Activated CD4-positive, alpha-beta T cell treated with anti-CD3 and anti-CD28 coated beads, Interleukin-2, amount 50 U/mL, for 1 hour (primary cell): ENCODE measurements around the gene PKDCC.
"Not testable (repeated sequence)": the region's sequence is repeated elsewhere in the genome, so short reads cannot be mapped to it uniquely, and the experiment has no call there.

Experiments
- DNase-seq: peaks from one replicate; pipeline ENCODE4 v3.0.0-alpha.2; 2020

Gene PKDCC

DNA sequence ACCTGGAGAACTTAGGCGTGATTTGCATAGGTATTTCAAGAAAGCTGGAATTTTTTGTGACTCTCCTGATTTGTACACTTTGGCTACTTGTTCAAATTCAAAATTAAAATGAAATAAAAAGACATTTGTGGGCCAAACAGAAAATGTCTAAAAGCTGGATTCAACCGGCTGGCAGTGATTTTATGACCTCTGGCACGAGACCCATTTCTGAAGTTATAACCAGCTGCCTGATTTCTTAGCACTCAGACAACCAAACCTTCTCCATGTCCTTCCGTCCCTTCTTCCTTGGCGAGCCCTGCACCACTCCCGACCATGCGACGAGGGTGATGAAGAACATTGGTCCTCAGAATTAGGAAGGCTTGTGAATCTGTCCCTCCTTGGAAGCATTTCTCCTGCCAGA, 19.7 kb downstream of the PKDCC start:
- DNase-seq = no peak

GRCh38 chr2:42068571-42069178, 20.9 kb downstream of the PKDCC start:
- DNase-seq = no peak

DNA sequence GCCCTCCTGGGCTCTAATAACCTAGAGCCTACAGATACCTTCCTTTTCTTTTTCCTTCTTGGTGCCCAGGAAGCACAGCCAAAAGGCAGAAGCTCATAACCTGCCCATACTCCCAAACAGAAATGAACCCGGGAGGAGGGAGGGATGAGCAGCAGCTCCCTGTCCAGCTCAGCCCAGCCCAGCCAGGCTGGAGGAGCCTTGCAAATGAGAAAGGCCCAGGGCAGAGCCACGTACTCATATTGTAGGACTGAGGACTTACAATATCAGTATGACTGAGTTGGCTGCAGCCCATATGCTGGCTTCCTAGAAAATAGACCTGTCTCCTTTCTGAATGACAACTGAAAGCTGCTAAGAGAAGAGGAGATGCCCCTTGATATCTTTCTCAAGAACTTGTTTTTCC, 21.7 kb downstream of the PKDCC start:
- no peak for DNase-seq

DNA sequence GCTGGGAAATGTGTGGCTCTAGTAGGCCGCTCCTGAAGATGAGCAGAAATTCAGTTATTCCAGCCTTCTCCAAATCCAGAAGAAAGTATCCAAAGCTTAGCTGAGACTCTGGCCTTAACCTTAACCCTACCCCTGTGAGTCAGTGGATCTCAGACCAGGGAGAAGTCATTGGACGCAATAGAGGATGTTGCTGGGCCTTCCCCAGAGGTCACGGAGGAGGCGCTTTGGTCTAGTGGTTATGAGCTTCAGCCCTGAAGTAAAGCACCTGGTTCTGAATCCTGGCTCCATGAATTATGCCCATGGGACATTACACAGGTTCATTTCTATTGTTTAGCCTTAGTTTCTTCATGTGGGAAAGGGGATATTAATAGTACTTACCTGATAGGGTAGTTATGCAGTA, 24.0 kb downstream of the PKDCC start:
- no peak for DNase-seq

DNA sequence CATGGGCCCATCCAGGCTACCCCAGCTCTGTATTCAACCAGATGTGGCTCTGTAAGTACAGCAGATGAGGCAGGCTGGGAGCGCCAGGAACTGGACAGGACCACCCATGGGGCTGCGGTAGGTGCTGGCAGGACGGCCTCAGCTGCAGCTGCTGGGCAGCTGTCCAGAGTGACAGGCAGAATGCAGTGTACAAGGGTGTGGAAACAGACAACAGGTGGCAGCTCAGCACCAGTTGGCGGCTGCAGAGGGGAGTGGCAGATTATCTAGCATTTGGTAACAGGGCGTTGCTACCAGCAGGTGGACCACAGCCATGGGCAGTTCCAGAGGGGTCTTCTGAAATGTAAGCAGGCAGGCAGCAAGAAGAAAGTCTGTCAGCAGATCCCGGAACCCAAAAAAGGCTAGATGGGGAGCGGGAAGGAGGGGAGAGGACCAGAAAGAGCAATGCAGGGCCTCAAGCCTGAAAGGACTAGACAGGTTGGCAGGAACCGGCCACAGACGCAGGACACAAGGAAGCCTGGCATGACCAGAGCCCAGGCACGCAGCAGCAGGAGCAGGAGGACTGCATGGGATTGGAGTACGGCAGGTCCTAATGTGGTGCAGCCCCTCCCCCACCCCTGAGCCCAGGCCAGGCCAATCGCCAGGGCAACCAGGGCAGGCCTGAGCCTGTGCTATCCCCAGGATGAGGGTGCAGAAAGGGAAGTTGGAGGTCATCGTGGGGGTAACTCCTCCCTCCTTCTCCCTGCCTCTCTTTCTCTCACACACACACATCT, 24.7 kb downstream of the PKDCC start:
- DNase-seq = no peak

- no peak for DNase-seq
Observed at GRCh38 chr2:42073739-42074503, 26.1 kb downstream of the PKDCC start.

GRCh38 chr2:42074661-42075060, 26.8 kb downstream of the PKDCC start:
- no peak for DNase-seq

GRCh38 chr2:42076357-42077225, 28.8 kb downstream of the PKDCC start:
- no peak for DNase-seq

DNA sequence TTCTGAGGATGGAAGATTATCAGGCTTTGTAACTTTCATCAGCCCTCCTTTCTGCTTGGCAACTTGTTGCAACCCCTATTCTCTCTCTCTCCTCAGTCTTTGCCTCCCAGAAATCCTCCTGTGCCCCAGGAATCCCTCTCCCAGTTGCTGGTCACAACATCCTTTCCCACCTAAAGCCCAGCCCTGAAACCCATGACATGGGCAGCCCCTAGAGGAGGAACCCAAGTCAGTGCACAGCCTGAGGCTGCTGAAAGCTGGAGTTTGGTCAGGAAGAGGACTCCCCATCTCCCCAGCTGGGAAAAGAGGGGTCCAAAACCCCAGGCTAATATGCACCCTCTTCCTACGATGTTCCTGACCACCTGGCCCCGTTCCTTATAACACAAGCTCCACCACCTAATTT, 29.5 kb downstream of the PKDCC start:
- no peak for DNase-seq

GRCh38 chr2:42079737-42080287, 32.0 kb downstream of the PKDCC start:
- DNase-seq = no peak

DNA sequence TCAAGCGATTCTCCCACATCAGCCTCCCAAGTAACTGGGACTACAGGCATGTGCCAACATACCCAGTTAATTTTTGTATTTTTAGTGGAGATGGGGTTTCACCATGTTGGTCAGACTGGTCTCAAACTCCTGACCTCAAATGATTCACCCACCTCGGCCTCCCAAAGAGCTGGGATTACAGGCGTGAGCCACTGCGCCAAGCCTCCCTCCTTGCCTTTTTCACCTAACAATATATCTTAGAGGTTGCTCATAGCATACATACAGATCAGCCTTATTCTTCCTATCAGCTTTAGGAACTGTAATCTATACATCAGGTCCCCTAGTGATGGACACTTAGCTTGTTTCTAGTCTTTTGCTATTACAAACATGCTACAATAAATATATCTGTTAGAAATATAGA, 33.3 kb downstream of the PKDCC start:
- not testable (repeated sequence) for DNase-seq

DNA sequence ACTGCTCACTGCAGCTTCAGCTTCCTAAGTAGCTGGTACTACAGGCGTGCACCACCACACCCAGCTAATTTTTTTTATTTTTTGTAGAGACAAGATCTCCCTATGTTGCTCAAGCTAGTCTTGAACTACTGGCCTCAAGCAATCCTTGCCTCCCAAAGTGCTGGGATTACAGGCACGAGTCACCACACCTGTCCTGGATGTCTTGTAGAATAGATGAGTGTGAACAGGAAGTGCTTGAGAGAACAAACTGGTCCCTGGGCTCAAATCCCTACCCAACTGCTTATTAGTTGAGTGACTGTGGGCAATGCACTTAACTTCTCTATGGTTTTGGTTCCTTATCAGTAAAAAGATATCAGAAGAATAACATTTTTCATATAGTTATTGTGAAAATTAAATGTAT, 34.2 kb downstream of the PKDCC start:
- DNase-seq = no peak

DNA sequence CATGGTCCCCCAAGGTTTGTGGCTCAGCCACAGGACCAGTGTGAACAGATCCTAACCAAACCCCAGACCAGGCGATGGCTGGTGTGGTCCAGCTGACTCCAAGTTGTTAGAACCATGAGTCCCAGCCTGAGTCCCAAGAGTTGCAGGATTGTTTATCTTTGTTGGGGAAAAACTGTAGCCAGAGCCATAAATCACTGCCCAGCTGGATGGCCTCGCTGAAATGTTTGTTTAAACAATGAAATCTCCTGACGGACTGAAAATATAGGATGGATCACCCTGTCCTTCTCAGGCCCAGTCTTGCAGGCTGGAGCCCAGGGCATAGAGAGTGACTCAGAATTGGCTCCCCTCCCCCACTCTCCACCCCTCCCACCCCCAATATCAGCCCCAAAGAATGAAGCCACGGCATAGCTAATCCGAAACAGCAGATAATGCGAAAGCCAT, 36.4 kb downstream of the PKDCC start:
- DNase-seq = no peak

- DNase-seq = not testable (repeated sequence)
Observed at GRCh38 chr2:42085070-42085469, 37.2 kb downstream of the PKDCC start.

DNA sequence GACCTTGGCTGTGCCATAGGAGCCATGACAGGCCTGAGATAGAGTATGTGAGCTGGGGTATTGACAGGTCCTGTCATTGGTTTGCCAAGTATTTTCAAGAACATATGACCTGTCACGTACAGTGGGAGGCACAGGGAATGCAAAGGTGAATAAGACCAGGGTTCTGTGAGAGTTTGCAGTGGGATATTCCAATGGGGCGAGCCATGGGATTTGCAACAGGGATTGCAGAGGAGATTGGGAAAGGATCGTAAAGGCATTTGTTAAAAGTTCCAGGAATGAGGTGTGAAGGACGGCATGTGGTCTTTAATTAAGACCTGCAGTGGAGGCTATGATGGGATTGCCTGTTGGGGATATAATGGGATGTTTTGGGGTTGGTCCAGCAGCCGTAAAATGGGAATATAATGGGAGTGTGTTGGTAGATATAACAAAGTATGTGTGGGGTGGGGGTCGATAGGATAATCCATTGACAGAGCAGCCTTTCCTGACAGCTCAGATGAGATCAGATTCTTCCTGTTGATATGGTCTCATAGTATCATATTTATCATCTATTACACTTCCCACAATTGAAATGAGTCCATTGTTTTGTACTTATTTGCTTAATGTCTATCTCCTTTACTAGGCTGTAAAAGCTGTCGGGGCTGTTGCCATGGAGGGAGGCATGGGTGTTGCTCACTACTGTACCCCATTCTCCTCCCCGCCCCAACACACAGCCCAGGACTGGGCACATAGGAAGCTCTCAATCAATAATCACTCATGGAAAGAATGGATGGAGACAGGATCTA, 38.1 kb downstream of the PKDCC start:
- DNase-seq = no peak

DNA sequence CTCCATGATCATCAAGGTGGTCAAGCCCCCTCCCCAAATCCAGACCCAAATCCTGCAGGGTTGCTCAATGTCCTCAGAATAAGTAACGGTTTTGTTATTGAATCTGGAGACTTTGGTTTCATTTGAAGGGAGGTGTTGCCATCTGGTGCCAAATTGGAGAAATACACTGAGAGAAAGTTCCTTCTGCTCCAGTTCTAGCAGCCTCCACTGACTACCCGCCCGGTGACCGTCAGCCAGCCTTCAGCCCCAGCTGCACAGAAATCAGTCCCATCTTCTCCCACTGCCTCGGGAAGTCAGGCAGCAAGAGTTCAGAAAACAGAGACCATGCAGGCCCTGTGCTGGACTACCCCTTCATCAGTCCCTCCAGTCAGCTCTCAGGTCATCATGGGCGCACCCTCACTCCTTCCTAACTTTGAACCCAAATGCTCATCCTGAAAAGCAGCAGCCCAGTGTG, 38.7 kb downstream of the PKDCC start:
- DNase-seq = no peak

GRCh38 chr2:42087137-42087856, 39.5 kb downstream of the PKDCC start:
- DNase-seq = no peak

GRCh38 chr2:42087857-42088195, 40.0 kb downstream of the PKDCC start:
- DNase-seq = no peak

DNA sequence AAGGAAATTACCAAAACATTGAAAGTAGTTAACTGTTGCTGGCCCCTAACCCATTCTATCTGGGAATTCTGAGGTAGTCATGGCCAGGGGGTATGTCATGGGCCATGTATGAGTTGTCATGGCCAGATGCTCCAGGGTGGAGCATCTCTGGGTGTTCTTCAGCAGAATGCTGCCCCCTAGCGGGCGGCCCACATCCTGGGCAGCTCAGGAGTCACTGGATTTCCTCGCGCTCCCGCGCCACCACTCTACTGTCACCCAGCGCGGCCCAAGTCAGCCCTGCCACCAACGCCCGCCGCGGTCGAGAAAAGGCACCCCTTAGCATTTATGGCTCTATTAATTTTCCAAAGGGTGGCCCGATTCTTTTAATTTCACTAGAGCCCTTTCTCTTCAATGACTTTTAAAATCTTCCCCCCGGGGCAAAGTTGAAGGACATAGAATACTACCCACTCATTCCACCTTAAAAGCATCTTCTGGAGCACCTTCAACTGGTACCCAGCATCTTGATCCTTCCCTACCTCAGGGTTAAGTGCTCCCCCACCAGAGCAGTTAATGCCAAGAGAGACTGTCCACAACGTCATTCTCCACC, 41.6 kb downstream of the PKDCC start:
- DNase-seq = peak; percentile 65

DNA sequence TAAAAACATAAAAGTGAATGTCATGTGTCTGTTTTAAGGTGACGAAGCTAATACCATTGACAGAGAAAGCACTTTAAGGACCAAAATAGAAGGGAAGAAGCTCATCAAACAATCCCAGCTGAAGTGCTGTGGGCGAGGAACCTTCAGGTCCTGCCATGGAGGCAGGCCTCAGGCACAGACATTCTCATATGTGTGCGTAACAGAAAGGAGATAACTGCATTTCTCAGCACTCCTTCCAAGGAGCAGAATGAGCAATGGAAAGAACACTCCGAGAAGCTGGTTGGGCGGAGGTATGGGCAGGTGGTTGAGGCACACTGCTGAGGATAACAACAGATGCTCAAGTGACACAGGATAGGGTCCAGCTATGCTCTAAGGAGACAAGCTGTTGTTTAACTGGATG, 42.4 kb downstream of the PKDCC start:
- no peak for DNase-seq

DNA sequence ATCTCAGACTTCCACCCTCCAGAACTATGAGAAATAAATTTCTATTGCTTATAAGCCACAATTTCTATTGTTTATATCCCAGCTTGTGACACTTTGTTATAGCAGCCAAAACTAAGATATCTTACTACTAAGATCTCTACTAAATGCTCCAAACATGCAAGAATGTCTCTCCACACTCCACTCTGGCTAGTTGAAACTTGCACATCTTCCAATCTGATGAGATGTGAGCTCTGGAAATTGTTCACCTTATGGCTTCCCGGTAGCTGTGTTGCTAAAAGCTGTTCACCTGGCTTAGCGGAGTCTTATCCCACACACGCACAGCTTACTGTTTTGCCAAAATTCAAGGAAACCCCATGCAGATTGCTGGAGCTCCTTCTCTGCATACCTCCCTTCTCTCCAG, 43.9 kb downstream of the PKDCC start:
- DNase-seq = no peak
